ENCODE results near the gene TOGARAM1.

The TOGARAM1 gene

GRCh38 chr14:44963775-44964380, 1.9 kb downstream of the TOGARAM1 start:
- DNase-seq (ENCODE audit: low read depth) = no peak

- DNase-seq (ENCODE audit: low read depth) = no peak
Observed at GRCh38 chr14:44966601-44967336, 4.8 kb downstream of the TOGARAM1 start.

- no peak for DNase-seq (ENCODE audit: low read depth)
Observed at GRCh38 chr14:44968714-44969113, 6.7 kb downstream of the TOGARAM1 start.

GRCh38 chr14:44970907-44971306, 8.9 kb downstream of the TOGARAM1 start:
- DNase-seq (ENCODE audit: low read depth) = no peak

- no peak for DNase-seq (ENCODE audit: low read depth)
Observed at GRCh38 chr14:44971459-44971858, 9.5 kb downstream of the TOGARAM1 start.

GRCh38 chr14:44979273-44979672, 17.3 kb downstream of the TOGARAM1 start:
- no peak for DNase-seq (ENCODE audit: low read depth)

- no peak for DNase-seq (ENCODE audit: low read depth)
Observed at GRCh38 chr14:44979740-44980356, 17.9 kb downstream of the TOGARAM1 start.

GRCh38 chr14:44981198-44981597, 19.2 kb downstream of the TOGARAM1 start:
- DNase-seq (ENCODE audit: low read depth) = no peak

GRCh38 chr14:44982594-44982993, 20.6 kb downstream of the TOGARAM1 start:
- DNase-seq (ENCODE audit: low read depth) = no peak

GRCh38 chr14:44988694-44989093, 26.7 kb downstream of the TOGARAM1 start:
- no peak for DNase-seq (ENCODE audit: low read depth)

- no peak for DNase-seq (ENCODE audit: low read depth)
Observed at GRCh38 chr14:44989497-44990440, 27.8 kb downstream of the TOGARAM1 start.

- no peak for DNase-seq (ENCODE audit: low read depth)
Observed at GRCh38 chr14:44990533-44990932, 28.5 kb downstream of the TOGARAM1 start.

- DNase-seq (ENCODE audit: low read depth) = no peak
Observed at GRCh38 chr14:44995196-44995595, 33.2 kb downstream of the TOGARAM1 start.

- no peak for DNase-seq (ENCODE audit: low read depth)
Observed at GRCh38 chr14:44995770-44996294, 33.8 kb downstream of the TOGARAM1 start.

- no peak for DNase-seq (ENCODE audit: low read depth)
Observed at GRCh38 chr14:45003924-45004323, 41.9 kb downstream of the TOGARAM1 start.

GRCh38 chr14:45015133-45015532, 53.1 kb downstream of the TOGARAM1 start:
- DNase-seq (ENCODE audit: low read depth) = no peak

- no peak for DNase-seq (ENCODE audit: low read depth)
Observed at GRCh38 chr14:45028107-45028626, 66.2 kb downstream of the TOGARAM1 start.

- DNase-seq (ENCODE audit: low read depth) = no peak
Observed at GRCh38 chr14:45034730-45035129, 72.7 kb downstream of the TOGARAM1 start.

- no peak for DNase-seq (ENCODE audit: low read depth)
Observed at GRCh38 chr14:45038256-45038655, 76.3 kb downstream of the TOGARAM1 start.

GRCh38 chr14:45038865-45039264, 76.9 kb downstream of the TOGARAM1 start:
- DNase-seq (ENCODE audit: low read depth) = no peak

GRCh38 chr14:45039390-45039789, 77.4 kb downstream of the TOGARAM1 start:
- DNase-seq (ENCODE audit: low read depth) = no peak

- no peak for DNase-seq (ENCODE audit: low read depth)
Observed at GRCh38 chr14:45041641-45042040, 79.7 kb downstream of the TOGARAM1 start.
